Endothelial cell of umbilical vein (primary cell): ENCODE results near the gene MEF2A. TPM values are rescaled to one million over a fixed set of nuclear protein-coding genes. Genes with fewer than 3 reads are reported as not detected.

Experiments used
- BruUV-seq: library from RNA; stranded (reverse); fragments of 400-500 nt; replicated peaks from 2 replicates; lab custom pipeline; 2021; lab: Mats Ljungman, UMichigan
- CTCF ChIA-PET: fragments of 300-600, 350-600 bp; sonication (Branson Sonifier 250); formaldehyde crosslinking; loops from one replicate; lab custom pipeline; 2021; ENCODE audit warnings: antibody characterized with exemption, inconsistent platforms; lab: Charles Lee
- POLR2A ChIA-PET: fragments of 300-600, 350-600 bp; sonication (Branson Sonifier 250); formaldehyde crosslinking; loops from one replicate; lab custom pipeline; 2021; ENCODE audit warnings: antibody characterized with exemption, inconsistent platforms; lab: Charles Lee
- DNase-seq: peaks from one replicate; pipeline ENCODE4 v3.0.0-alpha.2; 2011; ENCODE audit warnings: low read depth, low spot score
- FAIRE-seq: peaks from 2 replicates; lab custom pipeline; 2011; peaks lifted over from hg19 to GRCh38; lab: Jason Lieb, UNC
- H2AFZ ChIP-seq: 2 replicates; pipeline ENCODE4 v1.6.0; 2012; ENCODE audit warnings: low read depth, low read length, control low read depth, inconsistent platforms
- H3K27ac ChIP-seq: 2 replicates; pipeline ENCODE4 v1.5.1; 2011; ENCODE audit warnings: low read depth, mild to moderate bottlenecking, control low read depth, low read length, moderate library complexity; ENCODE audit not compliant: insufficient read depth
- H3K27me3 ChIP-seq, 2 experiments: 2 replicates each; pipeline versions ENCODE4 v1.6.0 to v1.6.1; 2011; ENCODE audit warnings: low read length in 2 of 2, mixed read lengths in 1 of 2; ENCODE audit not compliant: control insufficient read depth in 2 of 2, insufficient read depth in 2 of 2
- H3K36me3 ChIP-seq, 2 experiments: 2 replicates in 1 of 2; 3 replicates in 1 of 2; pipeline ENCODE4 v1.5.1; 2011; ENCODE audit warnings: low read length in 2 of 2, mild to moderate bottlenecking in 1 of 2, moderate library complexity in 1 of 2; ENCODE audit not compliant: control insufficient read depth in 2 of 2, insufficient read depth in 2 of 2; ENCODE audit errors: extremely low read depth in 1 of 2
- H3K4me1 ChIP-seq: 3 replicates; pipeline ENCODE4 v1.5.1; 2011; ENCODE audit warnings: mild to moderate bottlenecking, low read length; ENCODE audit not compliant: control insufficient read depth, insufficient read depth; ENCODE audit errors: extremely low read depth
- H3K4me2 ChIP-seq: 2 replicates; pipeline ENCODE4 v1.6.1; 2011; ENCODE audit warnings: low read length, control low read depth, mixed read lengths; ENCODE audit not compliant: insufficient read depth
- H3K4me3 ChIP-seq, 3 experiments: fragments of 200-600 bp in 1 of 3; sonication (generic), shearing (Covaris generic) in 1 of 3; replicated peaks in 1 of 3; 2 replicates each; pipeline ENCODE4 v1.5.1; 2011 to 2016; ENCODE audit warnings: control low read depth in 3 of 3, low read length in 3 of 3, mild to moderate bottlenecking in 2 of 3, inconsistent platforms in 1 of 3, low read depth in 1 of 3, moderate library complexity in 1 of 3; ENCODE audit not compliant: insufficient read depth in 1 of 3
- H3K79me2 ChIP-seq: 2 replicates; pipeline ENCODE4 v1.6.0; 2012; ENCODE audit warnings: low read length, inconsistent platforms; ENCODE audit not compliant: control insufficient read depth, insufficient read depth
- H3K9ac ChIP-seq: replicated peaks from 2 replicates; pipeline ENCODE3; 2011; ENCODE audit warnings: low read length, control low read depth; ENCODE audit not compliant: insufficient read depth; ENCODE audit errors: extremely low read depth
- H3K9me1 ChIP-seq: replicated peaks from 3 replicates; pipeline ENCODE4 v1.6.0; 2011; ENCODE audit warnings: mild to moderate bottlenecking, low read length; ENCODE audit not compliant: control insufficient read depth, insufficient read depth; ENCODE audit errors: extremely low read depth
- H3K9me3 ChIP-seq: replicated peaks from 2 replicates; pipeline ENCODE4 v1.5.1; 2012; ENCODE audit warnings: low read length, inconsistent platforms; ENCODE audit not compliant: control insufficient read depth, insufficient read depth
- H4K20me1 ChIP-seq: replicated peaks from 2 replicates; pipeline ENCODE3; 2011; ENCODE audit warnings: mild to moderate bottlenecking, low read length; ENCODE audit not compliant: control insufficient read depth, insufficient read depth; ENCODE audit errors: extremely low read depth
- CTCF ChIP-seq, 2 donors: IDR thresholded peaks; 1 replicate in 1 of 2; 2 replicates in 1 of 2; pipeline ENCODE4 v1.5.1; 2011; ENCODE audit warnings: low read length in 2 of 2, mild to moderate bottlenecking in 2 of 2, moderate library complexity in 2 of 2, control low read depth in 1 of 2, inconsistent platforms in 1 of 2, low read depth in 1 of 2; ENCODE audit not compliant: insufficient read depth in 1 of 2; ENCODE audit errors: extremely low read depth in 1 of 2
- EZH2 ChIP-seq: IDR thresholded peaks from 2 replicates; pipeline ENCODE4 v1.6.1; 2012; ENCODE audit warnings: borderline replicate concordance, low read depth, mild to moderate bottlenecking, moderate library complexity, low read length, inconsistent platforms; ENCODE audit not compliant: severe bottlenecking
- FOS ChIP-seq: IDR thresholded peaks from 2 replicates; pipeline ENCODE4 v1.6.1; 2011; ENCODE audit warnings: mild to moderate bottlenecking, low read length, moderate library complexity, borderline replicate concordance; ENCODE audit not compliant: insufficient read depth
- GATA2 ChIP-seq: IDR thresholded peaks from 2 replicates; pipeline ENCODE4 v1.7.0; 2011; ENCODE audit warnings: low read depth, mild to moderate bottlenecking, moderate library complexity, mixed read lengths, low read length; ENCODE audit not compliant: insufficient read length, insufficient read depth
- JUN ChIP-seq: IDR thresholded peaks from 2 replicates; pipeline ENCODE4 v1.6.1; 2011; ENCODE audit warnings: borderline replicate concordance, low read depth; ENCODE audit not compliant: insufficient read length, insufficient read depth
- MAX ChIP-seq: IDR thresholded peaks from 2 replicates; pipeline ENCODE4 v1.6.1; 2011; ENCODE audit not compliant: insufficient read depth, insufficient read length
- MYC ChIP-seq: IDR thresholded peaks from one replicate; pipeline ENCODE4 v1.6.1; 2011; ENCODE audit warnings: mild to moderate bottlenecking, low read depth, low read length
- POLR2A ChIP-seq: IDR thresholded peaks from 2 replicates; pipeline ENCODE4 v1.6.1; 2012; ENCODE audit warnings: low read depth, mild to moderate bottlenecking, control low read depth, low read length
- POLR2AphosphoS5 ChIP-seq: IDR thresholded peaks from 2 replicates; pipeline ENCODE4 v1.6.1; 2012; ENCODE audit warnings: low read depth, mild to moderate bottlenecking, control low read depth, low read length, moderate library complexity; ENCODE audit not compliant: insufficient read depth
- dilution Hi-C: fragments of 300-500 bp; cut with MboI; formaldehyde crosslinking; loops from one replicate; pipeline ENCODE4 v1.15.0; 2019; ENCODE audit warnings: low sequenced_read_pairs; ENCODE audit not compliant: extremely low pct_ligation_motif_present
- intact Hi-C: fragments of 100-400 bp; cut with micrococcal nuclease; formaldehyde crosslinking; loops from one replicate; pipeline ENCODE4 v1.10.0; 2022
- polyA plus RNA-seq, 4 experiments: library from polyadenylated mRNA; depleted of rRNA in 3 of 4; stranded (reverse) in 3 of 4; unstranded in 1 of 4; fragments of >200 nt; gene quantifications; 2 replicates each; pipeline versions ENCODE4 v1.2.1 to v1.2.3, GENCODE V29; 2011 to 2012; ENCODE audit warnings: missing spikeins in 1 of 4
- total RNA-seq: library from RNA; stranded (reverse); gene quantifications from 2 replicates; pipeline ENCODE4 v1.2.3, GENCODE V29; 2021

Gene MEF2A
- total and polyA plus RNA-seq, 2 donors (not counting 3 experiments of a cell fraction or from before 2014, with no cell fraction given), result 38.0 to 45.3 TPM

DNA sequence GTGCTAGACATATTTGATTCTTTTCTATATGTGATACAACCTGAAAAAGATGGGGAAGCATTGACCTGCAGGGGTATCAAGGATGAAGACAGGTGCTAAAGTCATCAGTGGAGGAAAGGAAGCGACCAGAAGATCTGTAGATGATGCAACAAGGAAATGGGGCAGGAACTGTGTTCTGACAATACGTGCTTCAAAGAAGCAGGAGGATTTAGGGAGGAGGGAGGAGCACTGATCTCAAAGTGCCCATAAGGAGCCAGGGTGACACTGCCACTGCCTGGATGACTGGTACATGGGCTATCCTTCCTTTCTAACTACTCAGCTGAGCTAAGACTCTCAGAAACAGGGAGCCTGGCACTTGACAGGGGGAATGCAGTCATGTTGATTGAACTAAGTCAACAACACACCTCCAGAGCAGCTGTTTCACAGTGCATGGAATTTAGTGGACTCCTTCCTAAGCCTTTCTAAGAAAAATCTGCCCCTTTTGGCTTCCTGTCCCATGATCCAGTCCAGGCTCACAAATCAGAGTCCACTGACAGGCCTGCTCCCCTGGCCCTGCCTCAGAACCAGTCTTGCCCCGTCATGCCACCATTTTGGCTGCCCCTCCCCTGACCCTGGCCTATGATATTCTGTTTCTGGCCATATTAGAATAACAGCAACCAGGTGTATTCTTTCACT lies 155.5 kb downstream of the MEF2A start:
- Histone ChIP-seq H3K9me3 (no peaks in the 10 kb centered on the region), H3K4me1 (no peaks in the 10 kb centered on the region), H3K4me3 (no peak overlapping the region), H3K36me3 (no peaks in the 10 kb centered on the region), H3K4me2 (no peak overlapping the region), H3K27ac (no peak overlapping the region), H2AFZ (no peak overlapping the region), H3K9me1 (no peaks in the 10 kb centered on the region), H3K9ac (no peak overlapping the region), H3K27me3 (no peaks in the 10 kb centered on the region), H3K79me2 (no peaks in the 10 kb centered on the region), H4K20me1 (no peaks in the 10 kb centered on the region)
- TF ChIP-seq MAX (no peak), POLR2AphosphoS5 (no peak), POLR2A (no peak), MYC (no peak), CTCF (IDR thresholded peaks at IDR 0.05; ENCODE audit: extremely low read depth in 1 of 2, insufficient read depth in 1 of 2, low read depth in 1 of 2, low read length in 2 of 2) (no peak), GATA2 (no peak), EZH2 (no peak), JUN (no peak), FOS (no peak)
- intact Hi-C loops (no loop called here), dilution Hi-C loops (loop anchor here (25.0 kb wide), 1 partner anchor 434 kb away; no protein-coding TSS in a partner anchor)
- DNase-seq, result no peak
- ChIA-PET CTCF (interaction anchor here (0.9 to 1.3 kb wide), 2 partner anchors 17 to 448 kb away, joined by 3 to 4 read pairs; no protein-coding TSS in a partner anchor), POLR2A (no interaction called here)
- peak; percentile 24 for FAIRE-seq
- no TSS peak for BruUV-seq
